Astrocyte of the spinal cord (primary cell): Measurements from ENCODE around the gene CNIH1.
"Not testable (repeated sequence)": the region's sequence is repeated elsewhere in the genome, so short reads cannot be mapped to it uniquely, and the experiment has no call there.

Experiments used
- DNase-seq: peaks from one replicate; pipeline ENCODE4 v3.0.0; 2011; ENCODE audit warnings: low read depth, low spot score
- H3K4me3 ChIP-seq: 2 replicates; pipeline ENCODE4 v1.5.1; 2011; ENCODE audit warnings: low read depth, mild to moderate bottlenecking, low read length, moderate library complexity
- in situ Hi-C: cut with HindIII; loops from 2 replicates; pipeline ENCODE4 v1.10.0; 2017; ENCODE audit warnings: low sequenced_read_pairs
- TF ChIP-seq, protein P1 (sequence below): IDR thresholded peaks from 2 replicates; pipeline ENCODE4 v1.5.1; 2012; ENCODE audit warnings: low read depth, mild to moderate bottlenecking, low read length, inconsistent platforms

CNIH1 gene

DNA sequence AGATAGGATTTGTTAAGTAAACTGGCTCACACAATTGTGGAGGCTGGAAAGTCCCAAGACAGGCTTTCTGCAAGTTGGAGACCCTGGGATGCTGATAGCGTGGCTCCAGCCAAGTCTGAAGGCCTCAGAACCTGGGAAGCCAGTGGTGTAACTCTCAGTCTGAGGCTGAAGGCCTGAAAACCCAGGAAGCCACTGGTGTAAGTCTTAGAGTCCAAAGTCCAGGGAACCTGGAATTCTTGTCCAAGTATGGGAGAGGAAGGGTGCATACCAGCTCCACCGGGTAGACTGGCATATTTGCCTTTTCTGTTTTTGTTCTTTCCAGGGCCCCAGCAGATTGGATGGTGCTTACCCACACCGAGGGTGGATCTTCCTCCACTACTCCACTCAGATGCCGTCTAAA lies 29.5 kb upstream of the CNIH1 start:
- in situ Hi-C loops, result no loop called here
- H3K4me3 ChIP-seq, result no peak overlapping the region
- TF ChIP-seq, protein P1, sequence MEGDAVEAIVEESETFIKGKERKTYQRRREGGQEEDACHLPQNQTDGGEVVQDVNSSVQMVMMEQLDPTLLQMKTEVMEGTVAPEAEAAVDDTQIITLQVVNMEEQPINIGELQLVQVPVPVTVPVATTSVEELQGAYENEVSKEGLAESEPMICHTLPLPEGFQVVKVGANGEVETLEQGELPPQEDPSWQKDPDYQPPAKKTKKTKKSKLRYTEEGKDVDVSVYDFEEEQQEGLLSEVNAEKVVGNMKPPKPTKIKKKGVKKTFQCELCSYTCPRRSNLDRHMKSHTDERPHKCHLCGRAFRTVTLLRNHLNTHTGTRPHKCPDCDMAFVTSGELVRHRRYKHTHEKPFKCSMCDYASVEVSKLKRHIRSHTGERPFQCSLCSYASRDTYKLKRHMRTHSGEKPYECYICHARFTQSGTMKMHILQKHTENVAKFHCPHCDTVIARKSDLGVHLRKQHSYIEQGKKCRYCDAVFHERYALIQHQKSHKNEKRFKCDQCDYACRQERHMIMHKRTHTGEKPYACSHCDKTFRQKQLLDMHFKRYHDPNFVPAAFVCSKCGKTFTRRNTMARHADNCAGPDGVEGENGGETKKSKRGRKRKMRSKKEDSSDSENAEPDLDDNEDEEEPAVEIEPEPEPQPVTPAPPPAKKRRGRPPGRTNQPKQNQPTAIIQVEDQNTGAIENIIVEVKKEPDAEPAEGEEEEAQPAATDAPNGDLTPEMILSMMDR, result no peak
- no peak for DNase-seq

DNA sequence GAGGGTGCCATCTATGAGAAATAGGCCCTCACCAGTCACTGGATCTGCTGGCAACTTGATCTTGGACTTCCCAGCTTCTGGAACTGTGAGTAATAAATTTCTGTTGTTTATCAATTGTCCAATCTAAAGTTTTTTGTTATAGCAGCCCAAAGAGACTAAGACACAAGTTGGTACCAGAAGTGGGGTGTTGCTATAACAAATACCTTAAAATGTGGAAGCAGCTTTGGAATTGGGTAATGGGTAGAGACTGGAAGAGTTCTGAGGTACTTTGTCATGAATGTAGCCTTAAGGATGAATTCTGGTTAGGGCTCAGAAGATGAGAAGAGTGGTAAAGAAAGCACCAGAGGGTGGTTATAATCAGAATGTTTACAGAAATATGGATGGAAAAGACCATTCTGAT lies 26.1 kb upstream of the CNIH1 start:
- TF ChIP-seq, protein P1, result no peak
- in situ Hi-C loops, result no loop called here
- no peak for DNase-seq
- H3K4me3 ChIP-seq, result no peak overlapping the region

DNA sequence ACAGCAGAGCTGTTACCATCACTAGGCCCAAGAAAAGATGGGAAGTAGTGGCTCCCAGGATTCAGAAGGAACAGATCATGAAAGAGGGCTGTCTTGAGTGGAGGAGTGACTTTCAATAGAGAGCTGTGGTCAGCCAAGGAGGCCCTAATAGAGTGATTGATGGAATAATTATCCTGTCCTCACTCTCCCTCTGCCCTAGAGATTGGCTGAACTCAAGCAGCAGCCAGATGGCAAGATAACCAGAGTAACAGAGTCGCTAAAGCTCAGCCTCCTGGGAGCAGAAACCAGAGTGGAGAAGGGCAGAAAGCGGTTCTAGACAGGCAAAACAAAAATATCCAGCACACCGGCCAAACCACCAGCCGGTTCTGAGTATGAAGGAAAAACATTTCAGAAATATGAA lies 24.5 kb upstream of the CNIH1 start:
- DNase-seq, result no peak
- TF ChIP-seq, protein P1, result no peak
- no peak overlapping the region for H3K4me3 ChIP-seq
- in situ Hi-C loops, result no loop called here

GRCh38 chr14:54462048-54462447 lies 20.9 kb upstream of the CNIH1 start:
- TF ChIP-seq, protein P1, result no peak
- in situ Hi-C loops, result no loop called here
- H3K4me3 ChIP-seq, result no peak overlapping the region
- no peak for DNase-seq

- no peak for DNase-seq
- TF ChIP-seq, protein P1, result no peak
- in situ Hi-C loops, result no loop called here
- no peak overlapping the region for H3K4me3 ChIP-seq
Measured at GRCh38 chr14:54459106-54459505, 17.9 kb upstream of the CNIH1 start.

DNA sequence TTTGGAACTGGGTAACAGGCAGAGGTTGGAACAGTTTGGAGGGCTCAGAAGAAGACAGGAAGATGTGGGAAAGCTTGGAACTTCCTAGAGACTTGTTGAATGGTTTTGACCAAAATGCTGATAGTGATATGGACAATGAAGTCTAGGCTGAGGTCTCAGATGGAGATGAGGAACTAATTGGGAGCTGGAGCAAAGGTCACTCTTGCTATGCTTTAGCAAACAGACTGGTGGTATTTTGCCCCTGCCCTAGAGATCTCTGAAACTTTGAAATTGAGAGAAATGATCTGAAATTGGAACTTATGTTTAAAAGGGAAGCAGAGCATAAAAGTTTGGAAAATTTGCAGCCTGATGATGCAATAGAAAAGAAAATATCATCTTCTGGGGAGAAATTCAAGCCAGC lies 17.4 kb upstream of the CNIH1 start:
- in situ Hi-C loops, DNase-seq: not testable (repeated sequence)

GRCh38 chr14:54457609-54457996 lies 16.4 kb upstream of the CNIH1 start:
- TF ChIP-seq, protein P1, result no peak
- no peak for DNase-seq
- in situ Hi-C loops, result no loop called here
- H3K4me3 ChIP-seq, result no peak overlapping the region

More for the DNA sequence above, 17.4 kb upstream of the CNIH1 start:
- H3K4me3 ChIP-seq, result not testable (repeated sequence)

GRCh38 chr14:54456820-54457608 lies 15.8 kb upstream of the CNIH1 start:
- in situ Hi-C loops, H3K4me3 ChIP-seq, DNase-seq: not testable (repeated sequence)
